Endothelial cell of umbilical vein (primary cell): Measurements from ENCODE around the gene NBPF11. TPM values are rescaled to one million over a fixed set of nuclear protein-coding genes. Genes with fewer than 3 reads are reported as not detected.
"Not testable (repeated sequence)": the region's sequence is repeated elsewhere in the genome, so short reads cannot be mapped to it uniquely, and the experiment has no call there.

Experiments used
- BruUV-seq: library from RNA; stranded (reverse); fragments of 400-500 nt; replicated peaks from 2 replicates; lab custom pipeline; 2021; lab: Mats Ljungman, UMichigan
- CTCF ChIA-PET: fragments of 300-600, 350-600 bp; sonication (Branson Sonifier 250); formaldehyde crosslinking; loops from one replicate; lab custom pipeline; 2021; ENCODE audit warnings: antibody characterized with exemption, inconsistent platforms; lab: Charles Lee
- POLR2A ChIA-PET: fragments of 300-600, 350-600 bp; sonication (Branson Sonifier 250); formaldehyde crosslinking; loops from one replicate; lab custom pipeline; 2021; ENCODE audit warnings: antibody characterized with exemption, inconsistent platforms; lab: Charles Lee
- DNase-seq: peaks from one replicate; pipeline ENCODE4 v3.0.0-alpha.2; 2011; ENCODE audit warnings: low read depth, low spot score
- FAIRE-seq: peaks from 2 replicates; lab custom pipeline; 2011; peaks lifted over from hg19 to GRCh38; lab: Jason Lieb, UNC
- H2AFZ ChIP-seq: 2 replicates; pipeline ENCODE4 v1.6.0; 2012; ENCODE audit warnings: low read depth, low read length, control low read depth, inconsistent platforms
- H3K27ac ChIP-seq: 2 replicates; pipeline ENCODE4 v1.5.1; 2011; ENCODE audit warnings: low read depth, mild to moderate bottlenecking, control low read depth, low read length, moderate library complexity; ENCODE audit not compliant: insufficient read depth
- H3K27me3 ChIP-seq, 2 experiments: 2 replicates each; pipeline versions ENCODE4 v1.6.0 to v1.6.1; 2011; ENCODE audit warnings: low read length in 2 of 2, mixed read lengths in 1 of 2; ENCODE audit not compliant: control insufficient read depth in 2 of 2, insufficient read depth in 2 of 2
- H3K36me3 ChIP-seq, 2 experiments: 2 replicates in 1 of 2; 3 replicates in 1 of 2; pipeline ENCODE4 v1.5.1; 2011; ENCODE audit warnings: low read length in 2 of 2, mild to moderate bottlenecking in 1 of 2, moderate library complexity in 1 of 2; ENCODE audit not compliant: control insufficient read depth in 2 of 2, insufficient read depth in 2 of 2; ENCODE audit errors: extremely low read depth in 1 of 2
- H3K4me1 ChIP-seq: 3 replicates; pipeline ENCODE4 v1.5.1; 2011; ENCODE audit warnings: mild to moderate bottlenecking, low read length; ENCODE audit not compliant: control insufficient read depth, insufficient read depth; ENCODE audit errors: extremely low read depth
- H3K4me2 ChIP-seq: 2 replicates; pipeline ENCODE4 v1.6.1; 2011; ENCODE audit warnings: low read length, control low read depth, mixed read lengths; ENCODE audit not compliant: insufficient read depth
- H3K4me3 ChIP-seq, 3 experiments: fragments of 200-600 bp in 1 of 3; sonication (generic), shearing (Covaris generic) in 1 of 3; replicated peaks in 1 of 3; 2 replicates each; pipeline ENCODE4 v1.5.1; 2011 to 2016; ENCODE audit warnings: control low read depth in 3 of 3, low read length in 3 of 3, mild to moderate bottlenecking in 2 of 3, inconsistent platforms in 1 of 3, low read depth in 1 of 3, moderate library complexity in 1 of 3; ENCODE audit not compliant: insufficient read depth in 1 of 3
- H3K79me2 ChIP-seq: 2 replicates; pipeline ENCODE4 v1.6.0; 2012; ENCODE audit warnings: low read length, inconsistent platforms; ENCODE audit not compliant: control insufficient read depth, insufficient read depth
- H3K9ac ChIP-seq: replicated peaks from 2 replicates; pipeline ENCODE3; 2011; ENCODE audit warnings: low read length, control low read depth; ENCODE audit not compliant: insufficient read depth; ENCODE audit errors: extremely low read depth
- H3K9me1 ChIP-seq: replicated peaks from 3 replicates; pipeline ENCODE4 v1.6.0; 2011; ENCODE audit warnings: mild to moderate bottlenecking, low read length; ENCODE audit not compliant: control insufficient read depth, insufficient read depth; ENCODE audit errors: extremely low read depth
- H3K9me3 ChIP-seq: replicated peaks from 2 replicates; pipeline ENCODE4 v1.5.1; 2012; ENCODE audit warnings: low read length, inconsistent platforms; ENCODE audit not compliant: control insufficient read depth, insufficient read depth
- H4K20me1 ChIP-seq: replicated peaks from 2 replicates; pipeline ENCODE3; 2011; ENCODE audit warnings: mild to moderate bottlenecking, low read length; ENCODE audit not compliant: control insufficient read depth, insufficient read depth; ENCODE audit errors: extremely low read depth
- dilution Hi-C: fragments of 300-500 bp; cut with MboI; formaldehyde crosslinking; loops from one replicate; pipeline ENCODE4 v1.15.0; 2019; ENCODE audit warnings: low sequenced_read_pairs; ENCODE audit not compliant: extremely low pct_ligation_motif_present
- intact Hi-C: fragments of 100-400 bp; cut with micrococcal nuclease; formaldehyde crosslinking; loops from one replicate; pipeline ENCODE4 v1.10.0; 2022
- polyA plus RNA-seq, 4 experiments: library from polyadenylated mRNA; depleted of rRNA in 3 of 4; stranded (reverse) in 3 of 4; unstranded in 1 of 4; fragments of >200 nt; gene quantifications; 2 replicates each; pipeline versions ENCODE4 v1.2.1 to v1.2.3, GENCODE V29; 2011 to 2012; ENCODE audit warnings: missing spikeins in 1 of 4
- total RNA-seq: library from RNA; stranded (reverse); gene quantifications from 2 replicates; pipeline ENCODE4 v1.2.3, GENCODE V29; 2021

Gene NBPF11
- total and polyA plus RNA-seq, 2 donors (not counting 3 experiments of a cell fraction or from before 2014, with no cell fraction given): 10.3 to 11.0 TPM

GRCh38 chr1:148078632-148079519 is 73.2 kb downstream of the NBPF11 start:
- H3K36me3 ChIP-seq, H2AFZ ChIP-seq, DNase-seq, intact Hi-C loops, H3K4me3 ChIP-seq, H3K4me1 ChIP-seq, CTCF ChIA-PET, H3K9me1 ChIP-seq, H3K9ac ChIP-seq, H3K27me3 ChIP-seq, BruUV-seq, FAIRE-seq, H3K4me2 ChIP-seq, H3K27ac ChIP-seq, POLR2A ChIA-PET, H3K9me3 ChIP-seq, dilution Hi-C loops, H3K79me2 ChIP-seq, H4K20me1 ChIP-seq: not testable (repeated sequence)

DNA sequence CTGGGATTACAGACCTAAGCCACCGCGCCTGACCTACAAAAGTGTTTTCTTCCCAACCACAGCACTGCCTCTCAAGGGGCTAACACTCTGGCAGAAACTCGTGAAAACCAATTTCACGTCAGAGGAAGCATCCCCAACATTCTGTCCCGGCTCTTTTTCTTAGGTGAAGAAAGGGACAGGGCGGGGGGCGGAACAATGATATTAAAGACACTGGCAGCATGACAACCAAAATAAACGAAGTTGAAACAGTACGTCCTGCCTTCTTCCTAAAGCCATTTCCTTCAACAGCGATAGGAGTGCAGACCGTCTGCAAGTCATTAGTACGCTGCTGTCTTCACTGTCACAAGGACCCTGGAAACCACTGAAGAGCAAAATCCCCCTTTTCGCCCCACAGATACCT is 74.0 kb downstream of the NBPF11 start:
- FAIRE-seq, H4K20me1 ChIP-seq, H3K27me3 ChIP-seq, dilution Hi-C loops, H3K4me1 ChIP-seq, H3K9me3 ChIP-seq, intact Hi-C loops, H3K9me1 ChIP-seq, CTCF ChIA-PET, H3K36me3 ChIP-seq, H2AFZ ChIP-seq, DNase-seq, H3K4me3 ChIP-seq, POLR2A ChIA-PET, H3K79me2 ChIP-seq, H3K4me2 ChIP-seq, H3K9ac ChIP-seq, H3K27ac ChIP-seq: not testable (repeated sequence)
- BruUV-seq: TSS peak; percentile 86

GRCh38 chr1:148077458-148077857 is 74.6 kb downstream of the NBPF11 start:
- dilution Hi-C loops, POLR2A ChIA-PET, H3K4me3 ChIP-seq, H2AFZ ChIP-seq, H3K4me2 ChIP-seq, H3K36me3 ChIP-seq, H3K27me3 ChIP-seq, H3K9me1 ChIP-seq, H3K4me1 ChIP-seq, H3K79me2 ChIP-seq, H3K27ac ChIP-seq, BruUV-seq, H3K9me3 ChIP-seq, H3K9ac ChIP-seq, CTCF ChIA-PET, H4K20me1 ChIP-seq, intact Hi-C loops, DNase-seq, FAIRE-seq: not testable (repeated sequence)

DNA sequence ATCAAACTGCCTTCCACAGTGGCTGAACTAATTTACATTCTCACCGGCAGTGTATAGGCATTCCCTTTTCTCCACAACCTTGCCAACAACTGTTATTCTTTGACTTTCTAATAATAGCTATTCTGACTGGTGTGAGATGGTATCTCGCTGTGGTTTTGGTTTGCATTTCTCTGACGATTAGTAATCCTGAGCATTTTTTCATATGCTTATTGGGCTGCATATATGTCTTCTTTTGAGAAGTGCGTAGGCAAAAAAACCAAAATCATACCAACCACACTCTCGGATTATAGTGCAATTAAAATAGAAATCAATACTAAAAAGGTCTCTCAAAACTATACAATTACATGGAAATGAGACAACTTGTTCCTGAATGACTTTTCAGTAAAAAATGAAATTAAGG is 78.7 kb downstream of the NBPF11 start:
- H4K20me1 ChIP-seq, CTCF ChIA-PET, H3K4me1 ChIP-seq, H3K79me2 ChIP-seq, H3K27me3 ChIP-seq, BruUV-seq, H3K9me1 ChIP-seq, intact Hi-C loops, FAIRE-seq, POLR2A ChIA-PET, H3K4me2 ChIP-seq, H3K9me3 ChIP-seq, H3K36me3 ChIP-seq, H2AFZ ChIP-seq, H3K9ac ChIP-seq, dilution Hi-C loops, DNase-seq, H3K27ac ChIP-seq, H3K4me3 ChIP-seq: not testable (repeated sequence)
